ENCODE data around the gene RAB3D. TPM values are rescaled to one million over a fixed set of nuclear protein-coding genes. Genes with fewer than 3 reads are reported as not detected.

The RAB3D gene
- total RNA-seq, 1 donor from 2014 or later, result 33.6 TPM

DNA sequence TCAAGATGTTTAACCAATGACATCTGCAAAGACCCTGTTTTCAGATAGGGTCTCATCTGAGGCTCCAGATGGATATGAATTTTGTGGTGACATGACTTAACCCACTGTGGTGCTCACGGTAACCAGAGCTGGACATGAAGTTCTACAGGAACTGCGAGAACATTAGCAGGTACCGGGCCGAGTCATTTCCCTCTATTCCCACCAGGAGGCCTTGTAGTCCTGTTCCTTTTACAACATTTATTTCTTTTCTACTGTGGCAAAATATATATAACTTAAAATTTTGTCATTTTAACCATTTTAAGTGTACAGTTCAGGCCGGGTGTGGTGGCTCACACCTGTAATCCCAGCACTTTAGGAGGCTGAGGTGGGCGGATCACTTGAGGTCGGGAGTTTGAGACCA is 51.1 kb downstream of the RAB3D start:
- peak; percentile 17 to 25 (median 24) for TF ChIP-seq CTCF (IDR thresholded peaks at IDR 0.05)
- H3K4me3 ChIP-seq, result no peak overlapping the region
- no peak for DNase-seq (ENCODE audit: low spot score in 2 of 2)
- no peak overlapping the region for H3K27ac ChIP-seq
- no peaks in the 10 kb centered on the region for H3K4me1 ChIP-seq
- no peaks in the 10 kb centered on the region for H3K36me3 ChIP-seq
- intact Hi-C loops (cut with DNase I), result no loop called here
- H3K27me3 ChIP-seq, result no peaks in the 10 kb centered on the region
- H3K9me3 ChIP-seq, result no peaks in the 10 kb centered on the region

DNA sequence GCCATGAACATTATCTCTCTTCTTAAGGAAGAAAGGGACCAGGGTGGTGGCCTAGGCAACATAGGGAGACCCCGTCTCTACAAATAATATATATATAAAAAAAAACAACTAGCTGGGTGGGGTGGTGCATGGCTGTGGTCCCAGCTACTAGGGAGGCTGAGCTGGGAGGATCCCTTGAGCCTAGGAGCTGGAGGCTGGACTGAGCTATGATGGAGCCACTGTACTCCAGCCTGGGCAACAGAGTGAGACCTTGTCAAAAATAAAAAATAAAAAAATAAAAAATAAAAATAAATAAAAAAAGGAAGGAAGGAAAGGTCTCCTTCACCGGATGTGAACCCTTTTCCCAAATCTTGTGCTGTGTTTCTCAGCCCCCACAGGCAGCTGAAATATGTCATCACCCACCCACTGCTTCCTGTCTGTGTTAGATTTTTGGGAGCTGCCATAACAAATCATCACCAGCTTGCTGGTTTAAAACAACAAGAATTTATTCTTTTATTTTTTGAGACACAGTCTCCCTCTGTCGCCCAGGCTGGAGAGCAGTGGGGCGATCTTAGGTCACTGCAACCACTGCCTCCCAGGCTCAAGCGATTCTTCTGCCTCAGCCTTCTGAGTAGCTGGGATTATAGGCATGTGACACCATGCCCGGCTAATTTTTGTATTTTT is 53.0 kb downstream of the RAB3D start:
- TF ChIP-seq CTCF (IDR thresholded peaks at IDR 0.05), result peak in 1 of 3 experiments; percentile 41
- no peaks in the 10 kb centered on the region for H3K4me1 ChIP-seq
- DNase-seq (ENCODE audit: low spot score in 2 of 2), result no peak
- H3K27me3 ChIP-seq, result no peaks in the 10 kb centered on the region
- no peaks in the 10 kb centered on the region for H3K36me3 ChIP-seq
- no peaks in the 10 kb centered on the region for H3K9me3 ChIP-seq
- no peak overlapping the region for H3K4me3 ChIP-seq
- H3K27ac ChIP-seq, result peak overlapping the region in 1 of 2 donors; percentile 34
- intact Hi-C loops (cut with DNase I), result no loop called here

DNA sequence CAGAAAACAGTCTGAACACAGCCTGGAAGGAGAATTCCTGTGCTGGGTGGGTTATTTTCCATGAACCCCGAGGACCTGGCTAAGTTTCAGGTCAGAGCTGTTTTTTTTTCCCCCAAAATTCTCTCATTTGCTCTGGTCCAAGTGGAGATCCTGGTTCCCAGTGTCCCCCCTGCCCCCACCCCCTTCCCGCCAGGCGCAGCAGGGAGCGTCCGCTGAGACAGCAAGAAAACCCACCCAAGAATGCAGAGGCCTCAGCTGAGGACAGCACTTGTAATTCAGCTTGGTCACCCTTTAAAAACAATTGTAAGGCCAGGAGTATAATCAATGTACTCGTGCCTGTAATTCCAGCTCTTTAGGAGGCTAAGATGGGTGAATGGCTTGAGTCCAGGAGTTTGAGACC is 54.9 kb downstream of the RAB3D start:
- no peak for TF ChIP-seq CTCF (IDR thresholded peaks at IDR 0.05)
- H3K4me1 ChIP-seq, result no peaks in the 10 kb centered on the region
- H3K36me3 ChIP-seq, result no peaks in the 10 kb centered on the region
- no peaks in the 10 kb centered on the region for H3K27me3 ChIP-seq
- H3K9me3 ChIP-seq, result no peaks in the 10 kb centered on the region
- no peak overlapping the region for H3K27ac ChIP-seq
- DNase-seq (ENCODE audit: low spot score in 2 of 2), result no peak
- intact Hi-C loops (cut with DNase I), result no loop called here
- no peak overlapping the region for H3K4me3 ChIP-seq

DNA sequence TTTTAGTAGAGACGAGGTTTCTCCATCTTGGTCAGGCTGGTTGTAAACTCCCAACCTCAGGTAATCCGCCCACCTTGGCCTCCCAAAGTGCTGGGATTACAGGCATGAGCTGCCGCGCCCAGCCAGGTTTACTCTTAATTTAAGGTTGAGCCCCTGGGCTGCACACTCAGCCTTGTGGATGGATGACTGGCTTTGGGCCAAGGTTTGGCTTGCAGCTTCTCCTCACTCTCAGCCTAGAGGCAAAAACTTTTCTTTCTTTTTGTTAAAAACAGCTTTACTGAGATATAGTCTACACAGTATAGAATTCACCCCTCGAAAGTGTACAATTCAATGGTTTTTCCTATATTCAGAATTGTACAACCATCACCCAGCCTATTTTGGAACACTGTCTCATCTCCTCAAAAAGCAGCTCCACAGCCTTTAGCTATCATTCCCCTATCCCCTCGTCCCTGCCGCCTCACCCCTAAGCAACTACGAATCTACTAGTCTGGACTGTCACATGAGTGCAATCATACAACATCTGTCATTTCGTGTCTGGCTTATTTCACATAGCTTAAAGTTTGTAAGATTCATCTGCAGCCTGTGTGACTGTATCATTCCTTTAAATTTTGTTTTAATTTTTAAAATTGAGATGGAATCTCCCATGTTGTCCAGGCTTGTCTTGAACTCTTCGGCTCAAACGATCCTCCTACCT is 58.0 kb downstream of the RAB3D start:
- no peak for DNase-seq (ENCODE audit: low spot score in 2 of 2)
- intact Hi-C loops (cut with DNase I), result no loop called here
- Histone ChIP-seq H3K27me3 (no peaks in the 10 kb centered on the region), H3K36me3 (no peaks in the 10 kb centered on the region), H3K27ac (no peak overlapping the region), H3K4me1 (no peaks in the 10 kb centered on the region), H3K4me3 (no peak overlapping the region), H3K9me3 (no peaks in the 10 kb centered on the region)
- no peak for TF ChIP-seq CTCF (IDR thresholded peaks at IDR 0.05)

- no peaks in the 10 kb centered on the region for H3K9me3 ChIP-seq
- no peak for DNase-seq (ENCODE audit: low spot score in 2 of 2)
- H3K4me3 ChIP-seq, result no peak overlapping the region
- no peak overlapping the region for H3K27ac ChIP-seq
- H3K4me1 ChIP-seq, result no peaks in the 10 kb centered on the region
- intact Hi-C loops (cut with DNase I), result no loop called here
- no peaks in the 10 kb centered on the region for H3K36me3 ChIP-seq
- H3K27me3 ChIP-seq, result no peaks in the 10 kb centered on the region
- no peak for TF ChIP-seq CTCF (IDR thresholded peaks at IDR 0.05)
Measured at GRCh38 chr19:11279505-11280236, 59.8 kb downstream of the RAB3D start.

Data from ascending aorta (tissue), 2 donors.